Erythroblast (primary cell): ENCODE measurements around the gene C2CD2.

Experiments used
- GATA1 ChIP-seq: IDR thresholded peaks from 2 replicates; pipeline ENCODE4 v1.6.1; 2011; ENCODE audit warnings: low read depth, mild to moderate bottlenecking, control low read depth, low read length, moderate library complexity
- POLR2A ChIP-seq: IDR thresholded peaks from 2 replicates; pipeline ENCODE4 v1.6.1; 2011; ENCODE audit warnings: mild to moderate bottlenecking, low read length

GRCh38 chr21:41920476-41920875, 33.3 kb downstream of the C2CD2 start:
- TF ChIP-seq POLR2A (no peak), GATA1 (no peak)
